NB4 (cell line): ENCODE data around the gene CROCC2.

Source experiments
- DNase-seq: peaks from one replicate; pipeline ENCODE4 v3.0.0; 2010; ENCODE audit warnings: low read depth
- H3K4me3 ChIP-seq: one replicate; pipeline ENCODE4 v1.5.1; 2011; ENCODE audit warnings: mild to moderate bottlenecking, low read depth, low read length, moderate library complexity
- CTCF ChIP-seq: IDR thresholded peaks from one replicate; pipeline ENCODE4 v1.5.1; 2012; ENCODE audit warnings: low read depth, low read length
- MAX ChIP-seq: IDR thresholded peaks from 2 replicates; pipeline ENCODE4 v1.6.1; 2011; ENCODE audit warnings: low read depth, low read length
- MYC ChIP-seq: IDR thresholded peaks from 2 replicates; pipeline ENCODE4 v1.6.1; 2011; ENCODE audit warnings: low read depth, low read length
- POLR2A ChIP-seq: IDR thresholded peaks from 2 replicates; pipeline ENCODE4 v1.6.1; 2011; ENCODE audit warnings: mild to moderate bottlenecking; ENCODE audit not compliant: insufficient read length; ENCODE audit errors: extremely low read depth

Gene CROCC2

GRCh38 chr2:240926516-240927389, 20.6 kb downstream of the CROCC2 start:
- no peak for TF ChIP-seq MAX
- no peak for TF ChIP-seq CTCF
- DNase-seq, result no peak
- no peak overlapping the region for H3K4me3 ChIP-seq

- no peak for DNase-seq
- no peak for TF ChIP-seq MYC
- TF ChIP-seq MAX, result no peak
- TF ChIP-seq POLR2A, result no peak
- TF ChIP-seq CTCF, result no peak
- no peak overlapping the region for H3K4me3 ChIP-seq
Measured at GRCh38 chr2:240927390-240927781, 21.2 kb downstream of the CROCC2 start.

GRCh38 chr2:240928476-240929363, 22.6 kb downstream of the CROCC2 start:
- H3K4me3 ChIP-seq, result no peak overlapping the region
- DNase-seq, result no peak
- TF ChIP-seq MAX (no peak), MYC (no peak), POLR2A (no peak), CTCF (no peak)

GRCh38 chr2:240929364-240930095, 23.4 kb downstream of the CROCC2 start:
- TF ChIP-seq CTCF (no peak), POLR2A (no peak), MYC (no peak), MAX (no peak)
- DNase-seq, result no peak

GRCh38 chr2:240930096-240930630, 24.0 kb downstream of the CROCC2 start:
- H3K4me3 ChIP-seq, result no peak overlapping the region
- DNase-seq, result no peak
- no peak for TF ChIP-seq CTCF
- no peak for TF ChIP-seq MAX
- TF ChIP-seq POLR2A, result no peak
- TF ChIP-seq MYC, result no peak

More at GRCh38 chr2:240929364-240930095, 23.4 kb downstream of the CROCC2 start:
- H3K4me3 ChIP-seq, result no peak overlapping the region
